ENCODE data around the gene GSK3A. TPM values are rescaled to one million over a fixed set of nuclear protein-coding genes. Genes with fewer than 3 reads are reported as not detected.
"Not testable (repeated sequence)": the region's sequence is repeated elsewhere in the genome, so short reads cannot be mapped to it uniquely, and the experiment has no call there.

GSK3A gene
- total RNA-seq, 1 donor from 2014 or later: 12.4 TPM

DNA sequence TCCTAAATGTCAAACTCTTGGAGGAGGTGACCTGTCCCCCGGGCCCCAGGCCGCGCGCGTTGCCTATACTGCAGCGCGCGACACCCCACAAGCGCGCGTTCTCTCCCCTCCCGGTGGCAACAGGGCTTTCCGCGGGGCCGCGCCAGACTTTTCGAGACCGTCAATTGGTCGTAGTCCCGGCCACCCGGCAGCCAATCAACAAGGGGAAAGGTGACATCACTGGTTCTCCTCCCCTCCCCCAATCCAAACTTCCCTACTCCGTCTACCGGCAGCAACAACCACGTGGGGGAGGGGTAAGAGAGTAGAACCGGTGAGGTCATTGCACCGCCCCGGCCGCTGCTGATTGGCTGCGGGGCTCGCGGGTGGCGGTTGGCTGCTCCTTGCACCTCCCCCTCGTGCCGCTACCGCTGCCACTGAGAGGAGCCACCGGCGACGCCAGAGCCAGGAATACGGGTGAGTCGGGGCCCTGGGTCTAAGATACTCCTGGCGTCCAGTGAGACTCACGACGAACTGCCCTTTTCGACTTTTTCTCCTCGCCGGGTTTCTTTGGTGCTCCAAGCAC is 25.8 kb upstream of the GSK3A start:
- Histone ChIP-seq H3K36me3 (ENCODE audit: control insufficient read depth, insufficient read depth, low read length) (peaks cover 5% of the 10 kb centered on the region), H3K27me3 (ENCODE audit: control insufficient read depth, insufficient read depth, low read length) (no peaks in the 10 kb centered on the region), H3K4me3 (ENCODE audit: low read depth, low read length) (peak overlapping the region; percentile 46)
- FAIRE-seq (no peak), DNase-seq (ENCODE audit: low read depth) (peak; percentile 98)
- TF ChIP-seq, protein P1, sequence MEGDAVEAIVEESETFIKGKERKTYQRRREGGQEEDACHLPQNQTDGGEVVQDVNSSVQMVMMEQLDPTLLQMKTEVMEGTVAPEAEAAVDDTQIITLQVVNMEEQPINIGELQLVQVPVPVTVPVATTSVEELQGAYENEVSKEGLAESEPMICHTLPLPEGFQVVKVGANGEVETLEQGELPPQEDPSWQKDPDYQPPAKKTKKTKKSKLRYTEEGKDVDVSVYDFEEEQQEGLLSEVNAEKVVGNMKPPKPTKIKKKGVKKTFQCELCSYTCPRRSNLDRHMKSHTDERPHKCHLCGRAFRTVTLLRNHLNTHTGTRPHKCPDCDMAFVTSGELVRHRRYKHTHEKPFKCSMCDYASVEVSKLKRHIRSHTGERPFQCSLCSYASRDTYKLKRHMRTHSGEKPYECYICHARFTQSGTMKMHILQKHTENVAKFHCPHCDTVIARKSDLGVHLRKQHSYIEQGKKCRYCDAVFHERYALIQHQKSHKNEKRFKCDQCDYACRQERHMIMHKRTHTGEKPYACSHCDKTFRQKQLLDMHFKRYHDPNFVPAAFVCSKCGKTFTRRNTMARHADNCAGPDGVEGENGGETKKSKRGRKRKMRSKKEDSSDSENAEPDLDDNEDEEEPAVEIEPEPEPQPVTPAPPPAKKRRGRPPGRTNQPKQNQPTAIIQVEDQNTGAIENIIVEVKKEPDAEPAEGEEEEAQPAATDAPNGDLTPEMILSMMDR (IDR thresholded peaks at IDR 0.05; ENCODE audit: insufficient read depth, low read length, severe bottlenecking): no peak

DNA sequence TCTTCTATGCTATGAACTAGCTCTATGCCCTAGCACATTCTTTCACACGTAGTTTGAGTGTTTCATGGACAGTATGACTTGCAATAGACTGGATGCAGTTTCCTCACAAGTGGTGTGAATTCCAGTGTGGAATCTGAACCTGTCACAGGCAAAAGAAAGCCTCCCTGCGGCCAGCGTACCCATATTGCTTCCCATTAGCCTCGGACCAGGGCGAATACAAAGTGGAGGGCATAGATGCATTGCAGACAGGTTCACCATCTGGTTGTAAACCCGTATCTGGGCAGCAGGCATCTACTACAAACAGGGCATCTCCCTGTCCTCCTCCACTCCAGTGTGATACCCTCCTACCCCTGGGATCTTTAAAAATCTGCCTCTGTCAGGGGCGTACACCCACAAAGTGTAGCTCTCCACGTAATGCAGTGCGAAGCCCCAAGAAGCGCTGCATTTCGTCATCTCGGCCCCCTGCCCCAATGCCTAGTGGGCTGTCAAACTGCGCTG is 25.3 kb upstream of the GSK3A start:
- DNase-seq (ENCODE audit: low read depth): no peak
- Histone ChIP-seq H3K36me3 (ENCODE audit: control insufficient read depth, insufficient read depth, low read length) (peaks cover 3% of the 10 kb centered on the region), H3K27me3 (ENCODE audit: control insufficient read depth, insufficient read depth, low read length) (no peaks in the 10 kb centered on the region), H3K4me3 (ENCODE audit: low read depth, low read length) (peak overlapping the region; percentile 46)
- no peak for FAIRE-seq
- TF ChIP-seq, protein P1 (IDR thresholded peaks at IDR 0.05; ENCODE audit: insufficient read depth, low read length, severe bottlenecking): no peak

DNA sequence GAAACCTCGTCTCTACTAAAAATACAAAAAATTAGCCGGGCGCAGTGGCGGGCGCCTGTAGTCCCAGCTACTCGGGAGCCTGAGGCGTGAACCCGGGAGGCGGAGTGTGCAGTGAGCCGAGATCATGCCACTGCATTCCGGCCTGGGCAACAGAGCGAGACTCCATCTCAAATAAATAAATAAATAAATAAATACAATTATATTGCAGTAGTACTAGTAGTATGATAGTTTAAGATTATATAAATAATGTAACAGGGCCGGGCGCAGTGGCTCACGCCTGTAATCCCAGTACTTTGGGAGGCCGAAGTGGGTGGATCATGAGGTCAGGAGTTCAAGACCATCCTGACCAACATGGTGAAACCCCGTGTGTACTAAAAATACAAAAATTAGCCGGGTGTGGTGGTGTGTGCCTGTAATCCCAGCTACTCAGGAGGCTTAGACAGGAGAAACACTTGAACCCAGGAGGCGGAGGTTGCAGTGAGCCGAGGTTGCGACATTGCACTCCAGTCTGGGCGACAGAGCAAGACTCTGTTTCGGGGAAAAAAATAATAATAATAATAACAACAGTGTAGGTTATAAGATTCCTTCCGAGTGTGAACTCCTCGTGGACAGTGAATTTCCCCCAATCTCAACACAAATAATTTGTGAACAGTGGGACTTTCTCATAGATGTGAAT is 24.7 kb upstream of the GSK3A start:
- not testable (repeated sequence) for DNase-seq (ENCODE audit: low read depth); H3K36me3 ChIP-seq (ENCODE audit: control insufficient read depth, insufficient read depth, low read length); H3K4me3 ChIP-seq (ENCODE audit: low read depth, low read length); FAIRE-seq; H3K27me3 ChIP-seq (ENCODE audit: control insufficient read depth, insufficient read depth, low read length)

DNA sequence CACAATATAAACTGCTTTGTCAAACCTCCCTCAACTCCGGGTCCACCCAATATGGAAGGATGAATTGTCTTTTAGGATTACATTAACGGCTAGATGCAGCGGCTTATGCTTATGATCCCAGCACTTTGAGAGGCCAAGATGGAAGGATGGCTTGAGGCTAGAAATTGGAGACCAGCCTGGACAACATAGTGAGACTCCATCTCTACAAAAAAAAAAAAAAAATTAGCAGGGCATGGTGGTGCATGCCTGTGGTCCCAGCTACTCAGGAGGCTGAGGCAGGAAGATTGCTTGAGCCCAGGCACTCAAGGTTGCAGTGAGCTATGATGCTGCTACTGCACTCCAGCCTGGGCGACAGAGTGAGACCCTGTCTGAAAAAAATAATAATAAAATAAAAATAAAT is 23.7 kb upstream of the GSK3A start:
- not testable (repeated sequence) for DNase-seq (ENCODE audit: low read depth); FAIRE-seq; H3K4me3 ChIP-seq (ENCODE audit: low read depth, low read length); H3K36me3 ChIP-seq (ENCODE audit: control insufficient read depth, insufficient read depth, low read length); H3K27me3 ChIP-seq (ENCODE audit: control insufficient read depth, insufficient read depth, low read length)

DNA sequence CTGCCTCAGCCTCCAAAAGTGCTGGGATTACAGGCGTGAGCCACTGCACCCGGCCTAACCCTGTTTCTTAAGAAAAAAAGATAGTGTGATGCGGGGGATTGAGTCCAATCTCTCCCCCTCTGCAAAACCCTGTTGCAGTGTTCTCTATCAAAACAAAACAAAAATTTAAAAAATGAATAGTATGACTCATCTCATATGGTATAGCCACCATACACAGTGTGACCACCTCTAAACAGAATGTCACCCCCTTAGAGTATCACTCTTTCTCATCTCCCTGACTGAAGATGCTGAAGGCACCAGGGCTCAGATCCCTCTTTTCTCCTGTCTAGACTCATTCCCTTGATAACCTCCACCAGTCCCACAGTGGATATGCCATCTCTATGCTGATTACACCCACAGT is 19.4 kb upstream of the GSK3A start:
- FAIRE-seq (no peak), DNase-seq (ENCODE audit: low read depth) (no peak)
- Histone ChIP-seq H3K36me3 (ENCODE audit: control insufficient read depth, insufficient read depth, low read length) (no peaks in the 10 kb centered on the region), H3K27me3 (ENCODE audit: control insufficient read depth, insufficient read depth, low read length) (no peaks in the 10 kb centered on the region), H3K4me3 (ENCODE audit: low read depth, low read length) (no peak overlapping the region)
- TF ChIP-seq, protein P1 (IDR thresholded peaks at IDR 0.05; ENCODE audit: insufficient read depth, low read length, severe bottlenecking): no peak

DNA sequence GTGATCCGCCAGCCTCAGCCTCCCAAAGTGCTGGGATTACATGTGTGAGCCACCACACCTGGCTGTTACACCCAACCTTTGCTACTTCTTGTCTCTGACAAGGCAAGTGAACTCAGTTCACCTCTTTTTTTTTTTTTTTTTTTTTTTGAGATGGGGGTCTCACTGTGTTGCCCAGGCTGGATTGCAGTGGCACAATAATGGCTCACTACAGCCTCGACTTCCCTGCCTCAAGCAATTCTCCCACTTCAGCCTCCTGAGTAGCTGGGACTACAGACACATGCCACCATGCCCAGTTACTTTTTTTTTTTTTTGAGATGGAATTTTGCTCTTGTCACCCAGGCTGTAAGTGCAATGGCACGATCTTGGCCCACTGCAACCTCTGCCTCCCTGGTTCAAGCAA is 15.4 kb upstream of the GSK3A start:
- H3K27me3 ChIP-seq (ENCODE audit: control insufficient read depth, insufficient read depth, low read length); FAIRE-seq; H3K4me3 ChIP-seq (ENCODE audit: low read depth, low read length); H3K36me3 ChIP-seq (ENCODE audit: control insufficient read depth, insufficient read depth, low read length); DNase-seq (ENCODE audit: low read depth): not testable (repeated sequence)

DNA sequence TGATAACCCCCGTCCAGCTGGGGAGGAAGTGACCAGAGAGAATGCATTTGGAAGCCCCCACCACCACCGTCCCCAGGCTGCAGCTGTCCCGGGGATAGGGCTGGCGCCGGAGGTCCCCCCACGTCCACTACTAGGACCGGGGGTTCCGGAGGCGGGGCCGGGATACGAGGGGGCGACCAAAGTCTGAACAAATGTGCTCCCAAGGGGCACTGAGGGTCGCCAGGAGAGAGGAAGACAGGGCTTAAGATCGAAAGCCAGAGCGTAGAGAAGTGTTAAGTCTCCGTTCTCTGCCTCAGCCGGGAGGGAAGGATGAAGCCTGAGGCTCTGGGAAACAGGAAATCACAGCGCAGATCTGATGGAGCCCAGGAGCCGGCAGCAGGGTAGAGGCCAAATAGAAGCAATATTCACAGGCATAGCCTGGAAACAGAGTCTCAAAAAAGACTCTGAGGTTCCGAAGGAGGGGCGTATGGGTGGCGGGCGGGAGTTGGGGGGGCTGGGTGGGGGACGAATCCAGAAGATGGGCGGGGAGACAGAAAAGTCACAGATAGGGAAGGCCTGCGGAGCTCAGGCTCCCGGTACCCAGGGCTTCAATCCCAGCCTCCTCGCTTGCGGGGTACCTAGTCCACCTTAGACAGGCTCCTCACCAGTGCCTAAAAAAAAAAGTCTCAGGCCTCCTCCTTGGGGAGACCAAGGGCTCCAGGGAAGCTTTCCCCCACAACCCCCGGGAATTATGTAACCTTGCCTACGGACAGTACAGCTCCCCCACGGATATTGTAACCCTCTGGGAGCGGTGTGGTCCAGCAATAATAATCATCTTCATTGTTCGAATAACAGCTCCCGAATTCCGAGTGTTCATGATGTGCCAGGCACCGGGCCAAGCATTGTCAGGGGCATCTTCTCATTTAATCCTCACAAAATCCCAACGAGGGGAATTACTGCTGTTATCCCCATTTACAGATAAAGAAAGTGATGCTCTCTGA is 13.7 kb upstream of the GSK3A start:
- FAIRE-seq (no peak), DNase-seq (ENCODE audit: low read depth) (no peak)
- TF ChIP-seq, protein P1 (IDR thresholded peaks at IDR 0.05; ENCODE audit: insufficient read depth, low read length, severe bottlenecking): no peak

More for the DNA sequence above, 13.7 kb upstream of the GSK3A start:
- Histone ChIP-seq H3K27me3 (ENCODE audit: control insufficient read depth, insufficient read depth, low read length) (no peaks in the 10 kb centered on the region), H3K36me3 (ENCODE audit: control insufficient read depth, insufficient read depth, low read length) (peaks cover under 1% of the 10 kb centered on the region), H3K4me3 (ENCODE audit: low read depth, low read length) (peak overlapping the region; percentile 76)
